Natural killer cell (primary cell): ENCODE measurements around the gene STAT6. TPM values are rescaled to one million over a fixed set of nuclear protein-coding genes. Genes with fewer than 3 reads are reported as not detected.
A peak's percentile ranks its signal among the peaks of the same experiment; 100 is the strongest.

Experiments used
- ATAC-seq, 3 donors: fragments of 150-1000 bp in 2 of 3; fragments of 200-7000 bp in 1 of 3; cut with Tn5 transposase; 1 replicate in 1 of 3; 2 replicates in 2 of 3; pipeline ENCODE4 v1.10.0; 2021; ENCODE audit warnings: mild to moderate bottlenecking in 2 of 3, moderate library complexity in 2 of 3
- DNase-seq, 2 donors: peaks; one replicate each; pipeline versions ENCODE4 v3.0.0 to v3.0.0-alpha.2; 2013 to 2021; ENCODE audit warnings: mixed read lengths in 1 of 2
- H3K27ac ChIP-seq: one replicate; pipeline ENCODE4 v1.5.1; 2013; ENCODE audit warnings: mild to moderate bottlenecking, low read length
- H3K27me3 ChIP-seq: one replicate; pipeline ENCODE4 v1.6.1; 2013; ENCODE audit warnings: low read length; ENCODE audit not compliant: control insufficient read depth, insufficient read depth
- H3K36me3 ChIP-seq: one replicate; pipeline ENCODE4 v1.6.1; 2013; ENCODE audit warnings: low read length; ENCODE audit not compliant: control insufficient read depth, insufficient read depth
- H3K4me1 ChIP-seq: one replicate; pipeline ENCODE4 v1.6.1; 2013; ENCODE audit warnings: low read length; ENCODE audit not compliant: control insufficient read depth, insufficient read depth
- H3K4me3 ChIP-seq: one replicate; pipeline ENCODE4 v1.5.1; 2013; ENCODE audit warnings: low read length
- H3K9me3 ChIP-seq: one replicate; pipeline ENCODE4 v1.6.1; 2013; ENCODE audit warnings: low read length; ENCODE audit not compliant: control insufficient read depth, insufficient read depth
- H3K27ac Mint-ChIP-seq, 2 donors: one replicate each; pipeline ENCODE4 v1.8.0; 2022; ENCODE audit warnings: mild to moderate bottlenecking in 2 of 2, mixed read lengths in 2 of 2, moderate library complexity in 1 of 2
- H3K27me3 Mint-ChIP-seq, 2 donors: one replicate each; pipeline ENCODE4 v1.8.0; 2022; ENCODE audit warnings: low read depth in 2 of 2, mixed read lengths in 2 of 2
- H3K36me3 Mint-ChIP-seq: one replicate; pipeline ENCODE4 v1.8.0; 2022; ENCODE audit warnings: mixed read lengths
- H3K4me1 Mint-ChIP-seq, 2 donors: one replicate each; pipeline ENCODE4 v1.8.0; 2022; ENCODE audit warnings: mixed read lengths in 2 of 2
- H3K4me3 Mint-ChIP-seq: one replicate; pipeline ENCODE4 v1.8.0; 2022; ENCODE audit warnings: mild to moderate bottlenecking, moderate library complexity, mixed read lengths
- H3K9me3 Mint-ChIP-seq, 2 donors: one replicate each; pipeline ENCODE4 v1.8.0; 2022; ENCODE audit warnings: mixed read lengths in 2 of 2
- WGBS: methylation state at CpG from one replicate; pipeline ENCODE4 v1.1.7; 2013; ENCODE audit warnings: missing lambda C conversion rate; ENCODE audit not compliant: insufficient coverage; 5-methylcytosine and 5-hydroxymethylcytosine counted together
- intact Hi-C: fragments of 100-400 bp; cut with micrococcal nuclease; formaldehyde crosslinking; loops from one replicate; pipeline ENCODE4 v1.14.2; 2022
- total RNA-seq, 4 donors: library from RNA; stranded (reverse); fragments of 120-200 nt in 1 of 4; gene quantifications; one replicate each; pipeline versions ENCODE4 v1.2.3 to v1.2.4, GENCODE V29; 2013 to 2022
- TF ChIP-seq, protein P1 (sequence below): fragments of 200-600 bp; IDR thresholded peaks from one replicate; pipeline ENCODE4 v1.8.0; 2022; ENCODE audit warnings: antibody characterized with exemption

STAT6 gene
- total RNA-seq, 3 donors from 2014 or later (not counting 1 experiment from before 2014, with no cell fraction given), result 277 to 340 (median 319) TPM

DNA sequence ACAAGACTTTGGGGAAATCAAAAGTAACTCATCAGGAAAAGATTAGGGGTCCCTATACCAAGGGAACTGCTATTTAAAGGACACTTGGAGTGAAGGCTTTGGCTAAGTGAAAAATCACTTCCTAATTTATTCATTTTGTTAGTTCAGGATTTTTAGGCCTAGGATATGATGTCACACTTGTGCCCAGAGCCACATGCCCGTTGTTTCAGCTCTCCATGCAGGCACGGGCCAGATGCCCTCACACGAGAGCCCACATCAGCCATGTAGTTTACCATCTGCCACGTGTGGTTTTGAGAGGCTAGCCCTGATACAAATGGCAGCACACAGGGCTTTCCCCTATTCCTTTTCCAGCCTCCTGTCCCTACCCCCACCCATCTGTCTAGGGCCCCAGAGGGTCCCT, 48.1 kb upstream of the STAT6 start:
- Histone ChIP-seq H3K4me1 (peaks cover 45% of the 10 kb centered on the region), H3K36me3 (no peaks in the 10 kb centered on the region), H3K27ac (no peak overlapping the region), H3K9me3 (no peaks in the 10 kb centered on the region), H3K4me3 (no peak overlapping the region), H3K27me3 (no peaks in the 10 kb centered on the region)
- no peak for ATAC-seq
- Mint-ChIP-seq H3K9me3 (no peaks in the 10 kb centered on the region), H3K27ac (no peak overlapping the region), H3K36me3 (no peaks in the 10 kb centered on the region), H3K27me3 (no peaks in the 10 kb centered on the region), H3K4me3 (no peak overlapping the region), H3K4me1 (peaks cover 20 to 31% of the 10 kb centered on the region in 2 donors)
- 77% methylated on average over 4 of the region's 4 CpGs for WGBS
- intact Hi-C loops, result no loop called here
- TF ChIP-seq, protein P1, sequence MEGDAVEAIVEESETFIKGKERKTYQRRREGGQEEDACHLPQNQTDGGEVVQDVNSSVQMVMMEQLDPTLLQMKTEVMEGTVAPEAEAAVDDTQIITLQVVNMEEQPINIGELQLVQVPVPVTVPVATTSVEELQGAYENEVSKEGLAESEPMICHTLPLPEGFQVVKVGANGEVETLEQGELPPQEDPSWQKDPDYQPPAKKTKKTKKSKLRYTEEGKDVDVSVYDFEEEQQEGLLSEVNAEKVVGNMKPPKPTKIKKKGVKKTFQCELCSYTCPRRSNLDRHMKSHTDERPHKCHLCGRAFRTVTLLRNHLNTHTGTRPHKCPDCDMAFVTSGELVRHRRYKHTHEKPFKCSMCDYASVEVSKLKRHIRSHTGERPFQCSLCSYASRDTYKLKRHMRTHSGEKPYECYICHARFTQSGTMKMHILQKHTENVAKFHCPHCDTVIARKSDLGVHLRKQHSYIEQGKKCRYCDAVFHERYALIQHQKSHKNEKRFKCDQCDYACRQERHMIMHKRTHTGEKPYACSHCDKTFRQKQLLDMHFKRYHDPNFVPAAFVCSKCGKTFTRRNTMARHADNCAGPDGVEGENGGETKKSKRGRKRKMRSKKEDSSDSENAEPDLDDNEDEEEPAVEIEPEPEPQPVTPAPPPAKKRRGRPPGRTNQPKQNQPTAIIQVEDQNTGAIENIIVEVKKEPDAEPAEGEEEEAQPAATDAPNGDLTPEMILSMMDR, result no peak
- no peak for DNase-seq

DNA sequence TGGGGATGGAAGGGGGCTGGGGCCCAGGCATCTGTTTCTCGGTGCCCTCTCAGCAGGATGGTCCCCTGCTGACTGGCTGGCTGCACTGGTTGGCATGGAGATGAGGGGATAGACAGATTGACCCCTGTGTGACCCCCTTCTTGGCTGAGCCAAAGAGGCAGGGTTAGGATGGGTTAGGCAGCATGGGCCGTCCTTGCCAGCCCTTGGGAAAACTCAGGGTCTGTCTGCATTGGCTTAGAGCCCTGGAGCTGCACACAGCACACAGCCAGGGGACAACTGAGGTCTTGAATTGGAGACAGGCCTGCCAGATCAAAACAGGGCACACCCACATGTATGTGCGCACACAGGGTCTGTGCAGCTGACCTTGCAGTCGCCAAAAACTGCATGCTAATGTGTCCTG, 47.5 kb upstream of the STAT6 start:
- no peaks in the 10 kb centered on the region for H3K9me3 Mint-ChIP-seq
- H3K27ac ChIP-seq, result no peak overlapping the region
- no peak for ATAC-seq
- peaks cover 48% of the 10 kb centered on the region for H3K4me1 ChIP-seq
- intact Hi-C loops, result no loop called here
- H3K27ac Mint-ChIP-seq, result no peak overlapping the region
- peaks cover 20 to 31% of the 10 kb centered on the region in 2 donors for H3K4me1 Mint-ChIP-seq
- no peak for DNase-seq
- H3K9me3 ChIP-seq, result no peaks in the 10 kb centered on the region
- no peak overlapping the region for H3K4me3 Mint-ChIP-seq
- no peaks in the 10 kb centered on the region for H3K36me3 ChIP-seq
- no peaks in the 10 kb centered on the region for H3K27me3 ChIP-seq
- H3K27me3 Mint-ChIP-seq, result no peaks in the 10 kb centered on the region
- 90% methylated on average over 4 of the region's 4 CpGs for WGBS
- H3K4me3 ChIP-seq, result no peak overlapping the region
- H3K36me3 Mint-ChIP-seq, result no peaks in the 10 kb centered on the region
- TF ChIP-seq, protein P1, result no peak

DNA sequence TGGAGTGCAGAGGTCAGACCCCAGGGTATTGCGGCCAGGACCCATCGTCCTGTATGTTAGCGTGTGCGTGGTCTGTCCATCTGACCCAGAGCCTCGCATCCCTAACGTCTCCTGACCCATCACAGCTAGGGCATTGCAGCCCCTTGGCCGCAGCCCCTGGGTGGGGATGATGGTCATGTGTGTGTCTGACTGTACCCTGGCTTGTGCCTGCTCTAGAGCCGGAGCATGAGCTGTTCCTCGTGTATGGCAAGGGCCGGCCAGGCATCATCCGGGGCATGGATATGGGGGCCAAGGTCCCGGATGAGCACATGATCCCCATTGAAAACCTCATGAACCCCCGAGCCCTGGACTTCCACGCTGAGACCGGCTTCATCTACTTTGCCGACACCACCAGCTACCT, 47.0 kb upstream of the STAT6 start:
- 85% methylated on average over 16 of the region's 16 CpGs for WGBS
- DNase-seq (no peak), ATAC-seq (peak in 1 of 3 donors; percentile 9)
- TF ChIP-seq, protein P1, result no peak
- Mint-ChIP-seq H3K27me3 (no peaks in the 10 kb centered on the region), H3K4me3 (peak overlapping the region; percentile 49), H3K4me1 (peaks cover 20 to 31% of the 10 kb centered on the region in 2 donors), H3K36me3 (no peaks in the 10 kb centered on the region), H3K27ac (no peak overlapping the region), H3K9me3 (no peaks in the 10 kb centered on the region)
- Histone ChIP-seq H3K27me3 (no peaks in the 10 kb centered on the region), H3K9me3 (no peaks in the 10 kb centered on the region), H3K36me3 (no peaks in the 10 kb centered on the region), H3K4me3 (no peak overlapping the region), H3K27ac (peak overlapping the region; percentile 9), H3K4me1 (peaks cover 49% of the 10 kb centered on the region)
- intact Hi-C loops, result no loop called here

- H3K4me3 ChIP-seq, result no peak overlapping the region
- peak in 1 of 2 donors; percentile 15 for DNase-seq
- H3K27me3 ChIP-seq, result no peaks in the 10 kb centered on the region
- H3K27me3 Mint-ChIP-seq, result no peaks in the 10 kb centered on the region
- peak; percentile 68 to 74 (median 70) for ATAC-seq
- peaks cover 20 to 31% of the 10 kb centered on the region in 2 donors for H3K4me1 Mint-ChIP-seq
- peak overlapping the region; percentile 49 for H3K4me3 Mint-ChIP-seq
- H3K4me1 ChIP-seq, result peaks cover 51% of the 10 kb centered on the region
- no peaks in the 10 kb centered on the region for H3K9me3 ChIP-seq
- no peaks in the 10 kb centered on the region for H3K36me3 Mint-ChIP-seq
- peak overlapping the region in 1 of 2 donors; percentile 13 for H3K27ac Mint-ChIP-seq
- no peaks in the 10 kb centered on the region for H3K36me3 ChIP-seq
- intact Hi-C loops, result no loop called here
- TF ChIP-seq, protein P1, result no peak
- H3K27ac ChIP-seq, result peak overlapping the region; percentile 9
- 61% methylated on average over 5 of the region's 5 CpGs for WGBS
- no peaks in the 10 kb centered on the region for H3K9me3 Mint-ChIP-seq
Measured at GRCh38 chr12:57157588-57158173, 46.5 kb upstream of the STAT6 start.
